OCI-LY7 (cell line): Measurements from ENCODE around the gene HNRNPD. TPM values are rescaled to one million over a fixed set of nuclear protein-coding genes. Genes with fewer than 3 reads are reported as not detected.
"Not testable (repeated sequence)": the region's sequence is repeated elsewhere in the genome, so short reads cannot be mapped to it uniquely, and the experiment has no call there.

Experiments used
- BruUV-seq: library from RNA; stranded (reverse); fragments of 400-500 nt; replicated peaks from 2 replicates; lab custom pipeline; 2021; lab: Mats Ljungman, UMichigan
- CTCF ChIA-PET: fragments of 300-600 bp; sonication (Branson Sonifier 250); formaldehyde crosslinking; loops from one replicate; lab custom pipeline; 2022; ENCODE audit warnings: antibody characterized with exemption; ENCODE audit not compliant: unreplicated experiment; lab: Charles Lee
- POLR2A ChIA-PET: fragments of 300-600 bp; sonication (Branson Sonifier 250); formaldehyde crosslinking; loops from one replicate; lab custom pipeline; 2022; ENCODE audit warnings: antibody characterized with exemption; lab: Charles Lee
- DNase-seq: peaks from one replicate; pipeline ENCODE4 v3.0.0-alpha.2; 2015; ENCODE audit warnings: low spot score
- H2AFZ ChIP-seq: fragments of 200-600 bp; sonication (generic), shearing (Covaris generic); 2 replicates; pipeline ENCODE4 v1.6.1; 2014; ENCODE audit warnings: mild to moderate bottlenecking, antibody characterized with exemption, low read length, moderate library complexity
- H3K27ac ChIP-seq: fragments of 200-600 bp; sonication (generic); 2 replicates; pipeline ENCODE4 v1.5.1; 2014; ENCODE audit warnings: mixed run types, low read depth, mild to moderate bottlenecking, moderate library complexity, low read length, inconsistent platforms; ENCODE audit not compliant: poor library complexity, severe bottlenecking
- H3K36me3 ChIP-seq: fragments of 200-600 bp; sonication (generic); 2 replicates; pipeline ENCODE4 v1.6.1; 2014; ENCODE audit warnings: mild to moderate bottlenecking, antibody characterized with exemption, low read length, moderate library complexity, mixed read lengths; ENCODE audit not compliant: insufficient read depth
- H3K4me1 ChIP-seq: fragments of 200-600 bp; sonication (generic); 2 replicates; pipeline ENCODE4 v1.5.1; 2014; ENCODE audit warnings: mild to moderate bottlenecking, low read length; ENCODE audit not compliant: insufficient read depth, poor library complexity, severe bottlenecking
- H3K4me2 ChIP-seq: fragments of 200-600 bp; sonication (generic); 2 replicates; pipeline ENCODE4 v1.6.1; 2014; ENCODE audit warnings: mild to moderate bottlenecking, low read length
- H3K4me3 ChIP-seq: fragments of 200-600 bp; sonication (generic); 2 replicates; pipeline ENCODE4 v1.5.1; 2014; ENCODE audit warnings: mild to moderate bottlenecking, low read depth, low read length; ENCODE audit not compliant: poor library complexity, severe bottlenecking
- H3K79me2 ChIP-seq: fragments of 200-600 bp; sonication (generic); 2 replicates; pipeline ENCODE4 v1.6.1; 2016; ENCODE audit warnings: low read depth, mild to moderate bottlenecking, low read length, moderate library complexity, mixed read lengths; ENCODE audit not compliant: insufficient read depth
- H3K9me2 ChIP-seq: fragments of 200-600 bp; sonication (generic); 2 replicates; pipeline ENCODE4 v1.6.1; 2016; ENCODE audit warnings: mild to moderate bottlenecking, low read length, mixed read lengths; ENCODE audit not compliant: insufficient read depth
- H3K9me3 ChIP-seq: fragments of 200-600 bp; sonication (generic); 2 replicates; pipeline ENCODE4 v1.6.1; 2014; ENCODE audit warnings: mild to moderate bottlenecking, mixed run types, low read length, mixed read lengths
- H4K20me1 ChIP-seq: fragments of 200-600 bp; sonication (generic); 2 replicates; pipeline ENCODE4 v1.6.1; 2014; ENCODE audit warnings: mild to moderate bottlenecking, antibody characterized with exemption, low read length, moderate library complexity, mixed read lengths; ENCODE audit not compliant: insufficient read depth
- EZH2phosphoT487 ChIP-seq: fragments of 200-600 bp; sonication (generic); IDR thresholded peaks from 2 replicates; pipeline ENCODE4 v1.6.1; 2018; ENCODE audit warnings: low read depth, borderline replicate concordance, mild to moderate bottlenecking, mixed run types, antibody characterized with exemption, low read length, moderate library complexity, mixed read lengths
- intact Hi-C: fragments of 100-400 bp; cut with micrococcal nuclease; formaldehyde crosslinking; loops from one replicate; pipeline ENCODE4 v1.10.0; 2022; ENCODE audit not compliant: unreplicated experiment
- total RNA-seq, 2 experiments: library from RNA; depleted of rRNA in 1 of 2; stranded (reverse); fragments of >200 nt in 1 of 2; shearing (Covaris generic) in 1 of 2; gene quantifications; 2 replicates each; pipeline ENCODE4 v1.2.3, GENCODE V29; 2014 to 2022
- TF ChIP-seq, protein P1 (sequence below): fragments of 200-600 bp; sonication (generic); conservative IDR thresholded peaks from 2 replicates; pipeline ENCODE4 v1.5.1; 2014; ENCODE audit warnings: mild to moderate bottlenecking, antibody characterized with exemption, low read length, moderate library complexity, mixed read lengths

The HNRNPD gene
- total RNA-seq, 2 experiments from 2014 or later, result 127 to 572 TPM

DNA sequence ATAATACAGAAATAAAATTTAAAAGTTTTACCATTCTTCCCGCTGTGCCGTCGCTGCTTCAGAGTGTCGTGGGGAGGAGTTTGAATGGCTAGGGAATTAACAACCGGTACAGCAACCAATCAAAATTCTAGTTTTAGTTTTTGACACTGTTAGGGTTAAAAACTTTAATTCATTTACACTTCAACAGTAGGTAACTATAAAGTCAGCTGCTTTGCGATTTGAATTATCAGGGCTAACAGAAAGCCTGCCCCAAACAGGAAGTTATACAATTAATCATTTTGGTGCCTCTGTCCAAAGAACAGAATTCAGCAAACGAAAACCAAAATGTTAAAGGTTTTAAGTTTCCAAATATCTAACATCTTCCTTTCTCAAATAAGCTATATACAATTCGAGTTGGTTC lies 2.3 kb downstream of the HNRNPD start:
- Histone ChIP-seq H3K9me3 (no peaks in the 10 kb centered on the region), H3K36me3 (peaks cover 76% of the 10 kb centered on the region), H4K20me1 (peaks cover 64% of the 10 kb centered on the region), H3K4me2 (peak overlapping the region; percentile 92), H3K4me1 (peaks cover 52% of the 10 kb centered on the region), H3K4me3 (peak overlapping the region; percentile 99), H3K79me2 (peaks cover 94% of the 10 kb centered on the region), H2AFZ (no peak overlapping the region), H3K27ac (peak overlapping the region; percentile 85), H3K9me2 (no peaks in the 10 kb centered on the region)
- TF ChIP-seq EZH2phosphoT487, result no peak
- TF ChIP-seq, protein P1, sequence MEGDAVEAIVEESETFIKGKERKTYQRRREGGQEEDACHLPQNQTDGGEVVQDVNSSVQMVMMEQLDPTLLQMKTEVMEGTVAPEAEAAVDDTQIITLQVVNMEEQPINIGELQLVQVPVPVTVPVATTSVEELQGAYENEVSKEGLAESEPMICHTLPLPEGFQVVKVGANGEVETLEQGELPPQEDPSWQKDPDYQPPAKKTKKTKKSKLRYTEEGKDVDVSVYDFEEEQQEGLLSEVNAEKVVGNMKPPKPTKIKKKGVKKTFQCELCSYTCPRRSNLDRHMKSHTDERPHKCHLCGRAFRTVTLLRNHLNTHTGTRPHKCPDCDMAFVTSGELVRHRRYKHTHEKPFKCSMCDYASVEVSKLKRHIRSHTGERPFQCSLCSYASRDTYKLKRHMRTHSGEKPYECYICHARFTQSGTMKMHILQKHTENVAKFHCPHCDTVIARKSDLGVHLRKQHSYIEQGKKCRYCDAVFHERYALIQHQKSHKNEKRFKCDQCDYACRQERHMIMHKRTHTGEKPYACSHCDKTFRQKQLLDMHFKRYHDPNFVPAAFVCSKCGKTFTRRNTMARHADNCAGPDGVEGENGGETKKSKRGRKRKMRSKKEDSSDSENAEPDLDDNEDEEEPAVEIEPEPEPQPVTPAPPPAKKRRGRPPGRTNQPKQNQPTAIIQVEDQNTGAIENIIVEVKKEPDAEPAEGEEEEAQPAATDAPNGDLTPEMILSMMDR, result no peak
- intact Hi-C loops, result loop anchor here (5.0 kb wide), 3 partner anchors 84 to 666 kb away; partner anchors contain the start of genes COPS4 and LIN54
- peak; percentile 18 for DNase-seq
- POLR2A ChIA-PET, result interaction anchor here (1.0 to 3.8 kb wide), 5 partner anchors 12 to 58 kb away, joined by 3 to 15 read pairs (median 4); no protein-coding TSS in a partner anchor
- BruUV-seq, result TSS peak; percentile 29
- CTCF ChIA-PET, result no interaction called here

DNA sequence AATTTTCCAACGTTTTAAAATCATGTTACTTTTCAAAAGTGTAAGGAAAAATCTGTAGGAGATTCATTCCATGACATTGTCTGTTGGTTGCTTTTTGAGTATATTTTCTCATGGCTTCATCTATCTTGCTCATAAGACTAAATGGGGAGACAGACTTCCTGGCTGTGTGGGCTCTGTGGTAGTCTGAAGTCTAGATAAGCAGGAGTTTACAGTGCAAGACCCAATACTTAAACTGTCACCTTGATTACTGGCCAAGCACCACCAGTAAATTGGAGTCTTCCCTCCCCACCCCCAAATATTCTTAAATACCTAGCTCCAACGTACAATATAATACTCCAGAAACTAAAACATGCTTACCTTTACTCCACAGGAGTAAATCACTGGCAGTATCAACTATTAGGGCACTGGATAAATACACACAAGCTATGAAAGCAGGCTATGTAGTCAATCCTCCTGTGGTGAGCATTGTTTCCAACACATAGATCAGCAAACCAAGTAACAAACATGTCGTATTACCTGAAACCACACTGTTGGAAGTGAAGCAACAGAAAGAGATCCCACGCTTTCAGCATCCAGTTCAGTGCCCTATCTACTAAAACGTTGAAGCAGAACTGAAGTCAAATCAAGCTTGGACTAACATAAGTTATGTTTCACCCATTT lies 6.2 kb downstream of the HNRNPD start:
- peaks cover 97% of the 10 kb centered on the region for H3K36me3 ChIP-seq
- no peaks in the 10 kb centered on the region for H3K9me3 ChIP-seq
- peak overlapping the region; percentile 99 for H3K4me3 ChIP-seq
- DNase-seq, result no peak
- H3K9me2 ChIP-seq, result no peaks in the 10 kb centered on the region
- CTCF ChIA-PET, result no interaction called here
- POLR2A ChIA-PET, result interaction anchor here (2.4 kb wide), 1 partner anchor 12 kb away, joined by 17 read pairs; no protein-coding TSS in a partner anchor
- BruUV-seq, result no TSS peak
- no peak overlapping the region for H2AFZ ChIP-seq
- H3K4me1 ChIP-seq, result peaks cover 81% of the 10 kb centered on the region
- intact Hi-C loops, result no loop called here
- TF ChIP-seq, protein P1, result no peak
- no peak for TF ChIP-seq EZH2phosphoT487
- H4K20me1 ChIP-seq, result peaks cover 92% of the 10 kb centered on the region
- peak overlapping the region; percentile 92 for H3K4me2 ChIP-seq
- no peak overlapping the region for H3K27ac ChIP-seq
- peaks cover 100% of the 10 kb centered on the region for H3K79me2 ChIP-seq

DNA sequence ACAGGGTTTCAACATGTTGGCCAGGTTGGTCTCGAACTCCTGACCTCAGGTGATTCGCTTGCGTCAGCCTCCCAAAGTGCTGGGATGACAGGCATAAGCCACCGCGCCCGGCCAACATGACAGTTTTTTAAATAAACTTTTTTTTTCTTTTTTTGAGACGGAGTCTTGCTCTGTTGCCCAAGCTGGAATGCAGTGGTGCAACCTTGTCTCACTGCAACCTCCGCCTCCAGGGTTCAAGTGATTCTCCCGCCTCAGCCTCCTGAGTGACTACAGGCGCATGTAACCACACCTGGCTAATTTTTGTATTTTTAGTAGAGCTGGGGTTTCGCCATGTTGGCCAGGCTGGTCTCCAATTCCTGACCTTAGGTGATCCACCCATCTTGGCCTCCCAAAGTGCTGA lies 7.4 kb downstream of the HNRNPD start:
- H3K4me1 ChIP-seq, result peaks cover 92% of the 10 kb centered on the region
- H3K79me2 ChIP-seq, result peaks cover 100% of the 10 kb centered on the region
- POLR2A ChIA-PET, result interaction anchor here (0.7 to 2.4 kb wide), 4 partner anchors 8 to 56 kb away, joined by 3 to 17 read pairs (median 4); partner anchors contain the start of gene HNRNPD

More for the DNA sequence above, 7.4 kb downstream of the HNRNPD start:
- DNase-seq, intact Hi-C loops, H3K27ac ChIP-seq, H2AFZ ChIP-seq, H3K4me2 ChIP-seq, CTCF ChIA-PET, H3K4me3 ChIP-seq, BruUV-seq, H3K9me3 ChIP-seq, H3K9me2 ChIP-seq: not testable (repeated sequence)
- peaks cover 97% of the 10 kb centered on the region for H3K36me3 ChIP-seq
- H4K20me1 ChIP-seq, result peaks cover 91% of the 10 kb centered on the region
